ENCODE measurements around the gene ARHGAP18. TPM values are rescaled to one million over a fixed set of nuclear protein-coding genes. Genes with fewer than 3 reads are reported as not detected.

ARHGAP18 gene
- total RNA-seq, 1 donor from 2014 or later: 38.6 TPM

DNA sequence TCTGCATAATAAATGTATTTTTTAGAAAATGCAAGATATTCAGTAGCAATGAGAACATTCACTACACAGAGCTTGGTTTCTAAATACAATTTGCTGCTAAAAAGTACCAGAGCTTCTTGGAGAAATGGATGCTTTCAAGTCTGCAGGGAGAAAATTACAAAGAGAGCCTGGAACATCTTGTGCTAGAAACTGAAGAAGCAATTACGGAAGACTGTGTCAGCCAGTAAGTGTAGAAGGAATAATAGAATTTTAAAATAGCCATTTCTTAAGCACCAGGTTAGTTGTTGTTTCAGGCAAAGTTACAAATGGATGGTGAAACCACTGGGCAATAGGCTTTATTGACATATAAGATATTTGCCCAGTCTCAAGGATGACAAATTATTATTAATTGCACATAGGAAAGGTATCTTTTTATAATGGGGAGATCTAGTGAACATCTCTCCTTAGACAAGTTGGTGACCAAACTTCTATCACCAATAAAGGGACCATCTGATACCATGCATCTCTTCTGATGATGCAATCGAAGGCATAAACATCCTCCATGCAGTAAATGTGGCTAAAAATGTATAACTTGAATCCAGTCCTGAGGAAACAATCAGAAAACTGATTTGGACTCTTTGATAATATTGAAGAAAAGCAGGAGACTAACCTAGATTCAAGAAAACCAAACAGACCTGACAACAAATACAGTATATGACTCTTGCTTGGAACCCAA lies 81.7 kb downstream of the ARHGAP18 start:
- Mint-ChIP-seq H3K9me3 (ENCODE audit: unreplicated experiment) (no peaks in the 10 kb centered on the region), H3K4me3 (ENCODE audit: unreplicated experiment) (no peak overlapping the region), H3K27ac (ENCODE audit: unreplicated experiment) (no peak overlapping the region), H3K27me3 (ENCODE audit: low read depth, unreplicated experiment) (no peaks in the 10 kb centered on the region), H3K4me1 (ENCODE audit: low read depth, unreplicated experiment) (no peaks in the 10 kb centered on the region), H3K36me3 (ENCODE audit: low read depth, unreplicated experiment) (peaks cover 4% of the 10 kb centered on the region)
- H3K79me2 ChIP-seq (ENCODE audit: insufficient read depth, low read length): no peaks in the 10 kb centered on the region
- H3K27me3 ChIP-seq (ENCODE audit: insufficient read depth, low read length): no peaks in the 10 kb centered on the region
- H3K36me3 ChIP-seq (ENCODE audit: insufficient read depth, low read length): peaks cover 17% of the 10 kb centered on the region
- TF ChIP-seq EZH2 (IDR thresholded peaks at IDR 0.05; ENCODE audit: insufficient read depth, low read length): no peak
- TF ChIP-seq, protein P1, sequence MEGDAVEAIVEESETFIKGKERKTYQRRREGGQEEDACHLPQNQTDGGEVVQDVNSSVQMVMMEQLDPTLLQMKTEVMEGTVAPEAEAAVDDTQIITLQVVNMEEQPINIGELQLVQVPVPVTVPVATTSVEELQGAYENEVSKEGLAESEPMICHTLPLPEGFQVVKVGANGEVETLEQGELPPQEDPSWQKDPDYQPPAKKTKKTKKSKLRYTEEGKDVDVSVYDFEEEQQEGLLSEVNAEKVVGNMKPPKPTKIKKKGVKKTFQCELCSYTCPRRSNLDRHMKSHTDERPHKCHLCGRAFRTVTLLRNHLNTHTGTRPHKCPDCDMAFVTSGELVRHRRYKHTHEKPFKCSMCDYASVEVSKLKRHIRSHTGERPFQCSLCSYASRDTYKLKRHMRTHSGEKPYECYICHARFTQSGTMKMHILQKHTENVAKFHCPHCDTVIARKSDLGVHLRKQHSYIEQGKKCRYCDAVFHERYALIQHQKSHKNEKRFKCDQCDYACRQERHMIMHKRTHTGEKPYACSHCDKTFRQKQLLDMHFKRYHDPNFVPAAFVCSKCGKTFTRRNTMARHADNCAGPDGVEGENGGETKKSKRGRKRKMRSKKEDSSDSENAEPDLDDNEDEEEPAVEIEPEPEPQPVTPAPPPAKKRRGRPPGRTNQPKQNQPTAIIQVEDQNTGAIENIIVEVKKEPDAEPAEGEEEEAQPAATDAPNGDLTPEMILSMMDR (IDR thresholded peaks at IDR 0.05; ENCODE audit: insufficient read depth, low read depth, low read length): no peak
- no peaks in the 10 kb centered on the region for H4K20me1 ChIP-seq (ENCODE audit: insufficient read depth, low read length)
- H3K9me3 ChIP-seq (ENCODE audit: insufficient read depth, low read depth, low read length): no peaks in the 10 kb centered on the region
- FAIRE-seq (no peak), DNase-seq (ENCODE audit: low read depth) (no peak)
- H2AFZ ChIP-seq (ENCODE audit: low read depth, low read length): no peak overlapping the region
- no peak overlapping the region for H3K4me3 ChIP-seq (ENCODE audit: insufficient read depth, low read depth, low read length)
- H3K27ac ChIP-seq (ENCODE audit: low read depth, low read length): no peak overlapping the region
- H3K9ac ChIP-seq (ENCODE audit: low read length): no peak overlapping the region
- peaks cover 3% of the 10 kb centered on the region for H3K4me1 ChIP-seq (ENCODE audit: insufficient read depth, low read length)
- no peak overlapping the region for H3K4me2 ChIP-seq (ENCODE audit: low read length)

DNA sequence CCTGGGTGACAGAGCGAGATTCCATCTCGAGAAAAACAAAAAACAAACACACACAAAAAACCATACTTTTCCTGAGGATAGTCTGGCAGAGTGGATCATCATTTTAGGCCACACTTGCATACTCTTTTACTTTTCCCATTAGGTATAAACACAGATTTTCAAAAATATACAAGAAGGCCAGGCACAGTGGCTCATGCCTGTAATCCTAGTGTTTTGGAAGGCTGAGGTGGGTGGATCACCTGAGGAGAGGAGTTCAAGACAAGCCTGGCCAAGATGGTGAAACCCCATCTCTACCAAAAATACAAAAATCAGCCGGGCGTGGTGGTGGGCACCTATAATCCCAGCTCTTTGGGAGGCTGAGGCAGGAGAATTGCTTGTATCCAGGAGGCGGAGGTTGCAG lies 85.5 kb downstream of the ARHGAP18 start:
- no peaks in the 10 kb centered on the region for H3K27me3 Mint-ChIP-seq (ENCODE audit: low read depth, unreplicated experiment)
- no peak for TF ChIP-seq EZH2 (IDR thresholded peaks at IDR 0.05; ENCODE audit: insufficient read depth, low read length)
- TF ChIP-seq, protein P1 (IDR thresholded peaks at IDR 0.05; ENCODE audit: insufficient read depth, low read depth, low read length): no peak
- Histone ChIP-seq H3K27ac (ENCODE audit: low read depth, low read length) (no peak overlapping the region), H3K9ac (ENCODE audit: low read length) (no peak overlapping the region), H3K27me3 (ENCODE audit: insufficient read depth, low read length) (no peaks in the 10 kb centered on the region), H3K4me2 (ENCODE audit: low read length) (no peak overlapping the region), H3K36me3 (ENCODE audit: insufficient read depth, low read length) (peaks cover 21% of the 10 kb centered on the region), H3K79me2 (ENCODE audit: insufficient read depth, low read length) (no peaks in the 10 kb centered on the region), H3K9me3 (ENCODE audit: insufficient read depth, low read depth, low read length) (no peaks in the 10 kb centered on the region), H4K20me1 (ENCODE audit: insufficient read depth, low read length) (no peaks in the 10 kb centered on the region), H3K4me1 (ENCODE audit: insufficient read depth, low read length) (no peaks in the 10 kb centered on the region), H2AFZ (ENCODE audit: low read depth, low read length) (no peak overlapping the region), H3K4me3 (ENCODE audit: insufficient read depth, low read depth, low read length) (no peak overlapping the region)
- DNase-seq (ENCODE audit: low read depth): no peak
- no peaks in the 10 kb centered on the region for H3K4me1 Mint-ChIP-seq (ENCODE audit: low read depth, unreplicated experiment)
- H3K9me3 Mint-ChIP-seq (ENCODE audit: unreplicated experiment): no peaks in the 10 kb centered on the region
- H3K4me3 Mint-ChIP-seq (ENCODE audit: unreplicated experiment): no peak overlapping the region
- H3K27ac Mint-ChIP-seq (ENCODE audit: unreplicated experiment): no peak overlapping the region
- FAIRE-seq: no peak
- H3K36me3 Mint-ChIP-seq (ENCODE audit: low read depth, unreplicated experiment): peaks cover 6% of the 10 kb centered on the region

DNA sequence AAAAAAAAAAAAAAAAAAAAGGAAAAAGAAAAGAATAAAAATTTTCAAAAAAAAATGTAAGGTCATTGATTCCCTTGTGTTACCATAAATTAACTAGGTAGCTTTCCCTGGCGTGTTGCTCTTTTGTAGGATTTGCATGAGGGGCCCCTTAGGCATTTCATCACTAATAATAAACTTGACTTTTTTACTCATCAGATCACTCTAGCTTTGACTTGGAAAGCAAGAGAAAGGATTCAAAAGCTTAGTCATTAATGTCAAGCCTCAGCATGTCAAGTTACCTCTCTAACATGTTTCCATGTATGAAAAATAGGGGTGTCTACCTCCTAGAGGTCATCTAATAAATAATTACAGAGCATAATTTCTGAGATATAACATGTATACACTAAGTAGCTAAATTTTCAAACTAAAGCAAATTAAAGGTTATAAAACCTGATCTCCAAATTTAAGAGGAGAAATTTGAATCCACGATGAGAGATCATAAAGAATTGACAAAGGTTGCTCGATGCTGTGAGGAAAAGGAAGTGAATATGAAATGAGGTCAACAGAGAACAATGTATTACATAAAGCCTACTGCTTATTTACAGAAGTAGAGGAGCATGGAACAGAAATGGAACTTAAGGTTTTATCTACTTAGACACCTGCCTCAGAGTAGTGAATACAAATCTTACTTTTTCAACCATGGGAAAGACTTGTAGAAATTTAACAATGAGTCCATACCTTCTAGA lies 86.8 kb downstream of the ARHGAP18 start:
- H3K9ac ChIP-seq (ENCODE audit: low read length): no peak overlapping the region
- no peaks in the 10 kb centered on the region for H3K9me3 ChIP-seq (ENCODE audit: insufficient read depth, low read depth, low read length)
- no peak for FAIRE-seq
- peaks cover 6% of the 10 kb centered on the region for H3K4me1 ChIP-seq (ENCODE audit: insufficient read depth, low read length)
- no peak for DNase-seq (ENCODE audit: low read depth)
- no peaks in the 10 kb centered on the region for H3K27me3 ChIP-seq (ENCODE audit: insufficient read depth, low read length)
- no peak overlapping the region for H3K4me2 ChIP-seq (ENCODE audit: low read length)
- H3K36me3 ChIP-seq (ENCODE audit: insufficient read depth, low read length): peaks cover 11% of the 10 kb centered on the region
- no peak overlapping the region for H3K27ac ChIP-seq (ENCODE audit: low read depth, low read length)
- Mint-ChIP-seq H3K9me3 (ENCODE audit: unreplicated experiment) (no peaks in the 10 kb centered on the region), H3K27me3 (ENCODE audit: low read depth, unreplicated experiment) (no peaks in the 10 kb centered on the region), H3K36me3 (ENCODE audit: low read depth, unreplicated experiment) (peaks cover 11% of the 10 kb centered on the region), H3K27ac (ENCODE audit: unreplicated experiment) (no peak overlapping the region), H3K4me1 (ENCODE audit: low read depth, unreplicated experiment) (no peaks in the 10 kb centered on the region), H3K4me3 (ENCODE audit: unreplicated experiment) (no peak overlapping the region)
- H3K4me3 ChIP-seq (ENCODE audit: insufficient read depth, low read depth, low read length): no peak overlapping the region
- H2AFZ ChIP-seq (ENCODE audit: low read depth, low read length): no peak overlapping the region
- TF ChIP-seq EZH2 (IDR thresholded peaks at IDR 0.05; ENCODE audit: insufficient read depth, low read length): no peak
- TF ChIP-seq, protein P1 (IDR thresholded peaks at IDR 0.05; ENCODE audit: insufficient read depth, low read depth, low read length): no peak
- no peaks in the 10 kb centered on the region for H4K20me1 ChIP-seq (ENCODE audit: insufficient read depth, low read length)
- no peaks in the 10 kb centered on the region for H3K79me2 ChIP-seq (ENCODE audit: insufficient read depth, low read length)
